A549 treated with RU486 at 1 μM for 4 hours (cell line): ENCODE measurements around the gene CHAMP1. TPM values are rescaled to one million over a fixed set of nuclear protein-coding genes. Genes with fewer than 3 reads are reported as not detected.

Source experiments
- total RNA-seq: library from RNA; stranded (reverse); fragments of 200-300 nt; extraction: Qiagen RNA extraction; gene quantifications from 5 replicates; pipeline ENCODE4 v1.2.3, GENCODE V29; 2022; ENCODE audit warnings: low read depth

The CHAMP1 gene
- total RNA-seq, result 17.5 to 24.7 TPM (median 22.2 TPM) in 5 replicates

GRCh38 chr13:114314074-114314912 is at the start of gene CHAMP1:
Gene CHAMP1 (plus strand): TSS chr13:114314503. CDS start chr13:114323843, 9,340 bp downstream.

GRCh38 chr13:114281351-114282040 is 32.8 kb upstream of the CHAMP1 start, which contains the start of gene UPF3A:
Gene UPF3A (plus strand): TSS chr13:114281601. CDS start chr13:114281640, 39 bp downstream.

Other genes with a start within 250 kb of the CHAMP1 start
- gene RASA3, start 181.9 kb upstream of the CHAMP1 start, total RNA-seq, result 10.2 to 14.4 TPM (median 13.8 TPM) in 5 replicates
- not detected in 5 replicates for gene CFAP97D2, start 135.2 kb upstream of the CHAMP1 start, total RNA-seq
- gene CDC16, start 79.6 kb upstream of the CHAMP1 start, total RNA-seq, result 32.4 to 40.1 TPM (median 37.6 TPM) in 5 replicates
- gene UPF3A, start 32.9 kb upstream of the CHAMP1 start, total RNA-seq, result 29.8 to 34.0 TPM (median 33.9 TPM) in 5 replicates